GM10847 (cell line): ENCODE results near the gene ENDOV.

Source experiments
- POLR2A ChIP-seq: IDR thresholded peaks from 2 replicates; pipeline ENCODE4 v1.6.1; 2011; ENCODE audit not compliant: insufficient read length; ENCODE audit errors: extremely low read depth

ENDOV gene

GRCh38 chr17:80475910-80476876, 61.2 kb downstream of the ENDOV start, which contains the start of gene NPTX1:
Gene NPTX1 (minus strand): TSS chr17:80476607. CDS start chr17:80476446, 161 bp downstream.
- no peak for TF ChIP-seq POLR2A

DNA sequence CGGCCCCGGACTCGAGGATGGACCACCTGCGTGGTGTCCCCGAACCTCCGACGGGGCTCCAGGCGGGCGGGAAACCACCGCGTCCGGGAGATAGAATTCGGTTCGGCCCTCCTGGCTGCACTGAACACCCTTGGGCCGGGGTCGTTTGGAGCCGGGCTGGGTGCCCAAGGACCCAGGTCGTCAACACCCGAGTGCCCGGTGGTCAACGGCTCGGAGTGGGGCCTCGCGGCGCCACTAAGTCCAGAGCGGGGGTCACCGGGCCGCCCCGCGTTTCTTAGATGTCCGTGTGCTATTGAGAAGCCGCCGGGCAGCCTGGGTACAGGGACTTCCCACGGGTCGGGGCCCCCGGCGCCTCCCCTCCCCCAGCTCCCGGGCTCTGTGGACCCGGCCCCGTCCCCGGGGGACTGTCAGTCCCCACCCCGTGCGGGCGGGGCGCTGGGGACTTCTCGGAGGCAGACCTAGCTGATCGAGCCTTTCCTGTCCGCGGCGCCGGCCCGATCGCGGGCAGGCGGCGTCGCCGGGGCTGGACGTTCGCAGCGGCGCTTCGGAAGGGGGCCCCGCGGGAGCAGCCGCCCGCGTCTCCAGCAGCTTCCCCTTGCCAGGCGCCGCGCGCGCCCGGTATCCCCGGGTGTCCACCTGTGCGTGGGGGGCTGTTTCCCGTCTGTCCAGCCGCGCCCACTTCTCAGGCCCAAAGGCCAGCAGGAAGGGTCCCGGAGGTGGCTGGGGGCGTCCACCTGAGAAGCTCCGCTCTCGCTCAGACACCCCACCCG, 62.1 kb downstream of the ENDOV start:
- TF ChIP-seq POLR2A, result no peak

DNA sequence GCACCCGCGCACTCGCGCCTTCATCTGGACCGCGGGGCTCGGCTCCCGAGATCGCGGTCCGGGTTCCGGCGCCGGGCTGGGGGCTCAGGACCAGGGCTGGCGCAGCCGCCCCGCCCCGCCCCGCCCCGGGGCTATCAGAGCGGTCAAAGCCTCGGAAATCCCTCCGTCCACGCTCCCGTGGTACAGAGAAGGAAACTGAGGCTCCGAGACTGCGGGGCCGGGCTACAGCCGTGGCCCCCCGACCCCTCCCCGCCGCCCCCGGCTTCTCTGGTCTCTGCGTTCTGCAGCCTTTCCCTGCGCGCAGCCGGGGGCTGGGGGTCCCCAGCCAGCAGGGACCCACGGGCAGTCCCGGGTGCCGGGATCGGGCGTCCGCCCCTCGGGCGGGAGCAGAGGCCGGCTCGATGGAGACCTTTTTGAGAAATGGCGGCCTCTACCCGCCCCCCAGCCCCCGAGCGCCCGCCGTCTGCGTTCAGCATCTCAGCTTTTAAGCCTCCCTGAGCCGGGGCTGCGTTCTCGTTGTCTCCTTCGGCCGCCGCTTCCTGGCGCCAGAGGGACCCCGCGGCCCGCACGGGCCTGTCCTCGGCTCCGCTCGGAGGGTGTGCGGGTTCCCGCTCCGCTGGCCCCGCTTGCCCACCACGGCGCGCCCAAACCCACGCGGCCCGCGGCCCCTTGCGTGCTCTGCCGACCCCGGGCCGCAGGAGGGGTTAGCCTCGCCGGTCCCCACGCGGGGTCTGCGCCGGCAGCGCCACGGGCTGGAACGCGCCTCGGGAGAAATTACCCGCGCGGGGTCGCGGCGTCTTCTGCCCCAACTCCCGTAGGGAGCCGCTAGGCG, 62.9 kb downstream of the ENDOV start:
- no peak for TF ChIP-seq POLR2A

- no peak for TF ChIP-seq POLR2A
Observed at GRCh38 chr17:80478487-80479245, 63.7 kb downstream of the ENDOV start.

- TF ChIP-seq POLR2A, result no peak
Observed at GRCh38 chr17:80479246-80479566, 64.2 kb downstream of the ENDOV start.

DNA sequence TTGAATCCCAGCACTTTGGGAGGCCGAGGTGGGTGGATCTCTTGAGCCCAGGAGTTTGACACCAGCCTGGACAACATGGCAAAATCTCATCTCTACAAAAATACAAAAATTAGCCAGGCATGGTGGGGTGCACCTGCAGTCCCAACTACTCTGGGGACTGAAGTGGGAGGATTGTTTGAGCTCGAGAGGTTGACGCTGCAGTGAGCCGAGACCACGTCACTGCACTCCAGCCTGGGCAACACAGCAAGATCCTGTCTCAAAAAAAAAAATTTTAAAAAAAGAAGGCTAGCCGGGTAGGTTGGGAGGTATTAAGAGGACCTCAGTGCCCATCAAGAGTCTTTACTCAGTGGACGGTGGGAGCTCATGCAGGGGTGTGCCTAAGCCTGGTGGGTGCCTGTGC, 65.3 kb downstream of the ENDOV start:
- no peak for TF ChIP-seq POLR2A

DNA sequence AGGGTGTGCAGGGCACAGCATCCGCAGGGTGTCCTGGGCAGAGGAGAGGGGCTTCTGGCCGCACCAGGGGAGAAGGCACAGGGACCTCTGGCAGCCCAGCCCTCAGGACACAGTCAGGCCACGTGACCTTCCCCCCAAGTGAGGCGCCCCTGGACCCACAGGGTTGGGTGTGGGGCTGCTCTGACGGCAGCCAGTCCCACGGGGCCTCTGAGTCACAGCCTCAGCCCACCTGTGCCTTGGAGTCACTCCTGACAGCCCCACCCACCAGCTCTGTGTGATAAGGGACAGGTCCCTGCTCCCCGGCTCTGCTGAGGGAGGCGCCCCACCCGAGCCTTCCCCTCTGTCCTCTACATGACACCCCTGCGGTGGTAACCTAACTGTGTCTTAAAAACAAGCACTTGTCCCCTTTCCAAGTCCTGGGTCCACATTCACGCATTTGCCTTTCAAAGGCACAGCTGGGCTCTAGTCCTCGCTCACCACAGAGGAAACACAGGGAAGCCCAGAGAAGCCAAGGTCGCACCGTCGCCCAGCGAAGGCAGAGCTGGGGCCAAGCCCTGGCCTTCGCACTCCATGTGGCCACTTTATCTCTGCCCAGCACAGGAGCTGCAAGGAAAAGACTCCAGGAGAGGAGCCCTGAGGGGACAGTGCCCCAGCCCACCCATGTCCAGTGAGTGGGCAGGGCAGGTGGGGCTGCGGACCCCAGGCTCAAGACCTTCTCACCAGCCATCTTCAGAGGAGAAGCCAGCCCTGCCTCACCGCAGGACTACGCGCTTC, 66.5 kb downstream of the ENDOV start:
- TF ChIP-seq POLR2A, result no peak

DNA sequence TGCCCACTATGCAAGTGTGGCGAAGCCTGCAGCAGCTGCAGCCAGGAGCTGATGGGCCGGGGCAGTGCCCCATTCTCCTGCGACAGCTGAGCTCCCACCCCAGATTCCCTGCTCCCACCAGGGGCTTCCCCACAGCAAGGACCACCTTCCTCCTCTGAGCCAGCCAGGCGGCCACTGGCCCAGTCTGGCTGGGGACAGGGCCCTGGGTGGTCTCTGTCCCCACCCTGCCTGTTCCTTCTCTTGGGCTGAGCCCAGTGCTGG, 67.0 kb downstream of the ENDOV start:
- TF ChIP-seq POLR2A, result no peak

DNA sequence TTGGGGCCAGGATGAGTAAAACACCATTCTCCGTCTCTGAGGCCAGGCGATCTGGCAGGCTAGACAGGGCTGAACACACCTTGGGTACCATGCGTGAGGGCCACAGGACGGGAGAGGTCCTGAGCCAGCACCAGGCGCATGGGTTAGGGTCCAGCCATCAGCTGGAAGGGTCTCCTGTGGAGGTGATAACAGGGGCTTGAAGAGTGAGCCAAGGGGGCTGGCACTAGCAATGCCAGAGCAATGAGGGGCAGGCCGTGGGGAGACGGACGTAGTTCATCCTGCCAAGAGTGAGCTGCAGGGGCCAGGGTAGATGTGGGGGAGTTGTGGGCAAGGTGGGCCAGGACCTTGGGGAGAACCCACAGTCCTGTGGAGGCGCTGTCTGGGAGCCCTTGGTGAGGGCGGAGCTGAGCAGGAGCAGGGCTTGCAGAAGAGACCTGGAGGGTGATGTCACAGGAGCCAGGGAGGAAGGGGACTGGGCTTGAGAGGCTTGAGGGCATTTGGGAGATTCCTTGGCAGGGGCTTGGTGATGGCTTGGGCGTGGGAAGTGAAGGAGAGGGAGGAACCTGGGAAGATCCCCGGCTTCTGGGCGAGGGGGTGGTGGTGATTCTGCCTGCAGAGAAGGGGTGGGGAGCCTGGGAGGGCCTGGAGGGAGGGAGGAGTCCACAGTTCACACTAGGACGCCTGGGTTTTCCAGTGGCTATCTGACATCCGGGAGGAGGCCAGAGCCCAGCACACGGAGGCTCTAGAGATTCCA, 67.8 kb downstream of the ENDOV start:
- TF ChIP-seq POLR2A, result no peak

DNA sequence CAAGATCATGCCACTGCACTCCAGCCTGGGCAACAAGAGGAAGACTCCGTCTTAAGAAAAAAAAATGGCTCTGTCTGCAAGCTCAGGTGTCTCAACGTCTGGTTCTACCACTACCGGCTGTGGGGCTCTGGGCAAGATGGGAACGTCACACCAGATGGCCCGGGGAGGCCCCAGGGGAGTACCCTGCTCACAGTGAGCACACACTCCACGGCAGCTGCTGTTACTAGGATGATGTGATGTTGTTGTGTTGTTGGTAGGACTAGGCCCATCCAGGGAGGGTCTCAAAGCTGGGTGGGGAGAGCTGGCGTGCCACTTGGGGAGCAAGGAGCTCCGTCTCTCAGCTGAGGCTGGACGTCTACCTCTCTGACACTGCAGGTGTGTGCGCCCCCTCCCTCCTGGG, 70.9 kb downstream of the ENDOV start:
- no peak for TF ChIP-seq POLR2A

GRCh38 chr17:80486692-80487091, 71.7 kb downstream of the ENDOV start:
- TF ChIP-seq POLR2A, result no peak

DNA sequence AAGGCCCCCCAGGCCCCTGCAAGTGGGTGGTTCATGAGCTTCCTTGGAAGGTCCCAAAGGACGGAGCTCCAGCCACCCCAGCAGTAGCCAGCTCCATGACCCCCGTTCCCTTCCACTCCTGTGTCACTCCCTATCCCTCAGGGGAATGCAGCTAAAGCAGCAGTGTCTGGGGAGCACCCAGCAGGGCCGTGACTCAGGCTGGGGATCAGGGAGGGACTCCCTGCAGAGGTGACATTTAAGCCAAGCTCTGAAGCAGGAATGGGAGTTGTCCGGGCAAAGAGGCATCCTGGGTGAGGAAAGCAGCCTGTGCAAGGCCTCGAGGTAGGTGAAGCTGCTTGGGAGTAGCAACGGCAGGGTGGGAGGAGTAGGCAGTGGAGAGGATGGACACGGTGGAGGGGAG, 72.5 kb downstream of the ENDOV start:
- no peak for TF ChIP-seq POLR2A
